DMS114 treated with DMSO at 0.1 percent for 48 hours (cell line): Measurements from ENCODE around the gene NMT1.

Experiments used
- DNase-seq: peaks from one replicate; lab custom pipeline; 2025; ENCODE audit not compliant: unreplicated experiment; lab: John Stamatoyannopoulos, UW

NMT1 gene

DNA sequence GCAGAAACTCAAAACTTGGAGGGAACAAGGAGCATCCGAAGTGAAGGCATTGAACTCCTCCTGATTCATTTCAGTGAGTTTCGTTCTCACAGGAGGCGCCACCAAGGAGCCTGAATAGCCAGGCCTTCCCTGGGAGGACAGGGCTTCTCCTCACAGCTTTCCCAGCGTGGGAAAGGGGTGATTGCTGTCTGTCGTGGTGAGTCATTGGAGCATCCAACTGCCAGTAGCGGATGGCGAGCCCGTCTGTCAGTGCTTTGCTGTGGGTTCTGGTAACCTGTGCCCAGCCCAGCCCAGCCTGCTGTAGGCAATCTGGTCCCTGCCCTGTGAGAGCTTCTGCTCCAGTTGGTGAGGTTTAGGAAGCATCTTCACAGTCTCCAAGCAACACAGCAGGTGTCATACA lies 42.9 kb downstream of the NMT1 start:
- DNase-seq = no peak

DNA sequence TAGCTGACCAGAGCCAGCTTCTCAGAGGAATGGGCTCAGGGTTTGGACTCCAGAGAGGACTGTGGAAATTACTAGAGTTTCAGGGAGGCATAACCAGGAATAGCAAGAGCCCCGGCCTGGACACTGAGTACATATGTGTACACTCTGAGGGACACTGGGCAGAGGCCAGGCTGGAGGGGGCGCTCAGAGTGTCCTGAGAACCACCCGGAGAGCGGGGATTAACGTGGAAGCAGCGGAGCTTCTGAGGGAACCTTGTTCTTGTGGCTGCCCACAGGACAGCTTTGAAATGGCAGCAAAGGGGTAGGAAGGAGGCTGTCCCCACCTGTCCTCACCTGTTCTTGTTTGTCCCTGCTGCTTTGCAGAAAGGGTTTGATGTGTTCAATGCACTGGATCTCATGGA lies 43.4 kb downstream of the NMT1 start:
- DNase-seq = no peak

DNA sequence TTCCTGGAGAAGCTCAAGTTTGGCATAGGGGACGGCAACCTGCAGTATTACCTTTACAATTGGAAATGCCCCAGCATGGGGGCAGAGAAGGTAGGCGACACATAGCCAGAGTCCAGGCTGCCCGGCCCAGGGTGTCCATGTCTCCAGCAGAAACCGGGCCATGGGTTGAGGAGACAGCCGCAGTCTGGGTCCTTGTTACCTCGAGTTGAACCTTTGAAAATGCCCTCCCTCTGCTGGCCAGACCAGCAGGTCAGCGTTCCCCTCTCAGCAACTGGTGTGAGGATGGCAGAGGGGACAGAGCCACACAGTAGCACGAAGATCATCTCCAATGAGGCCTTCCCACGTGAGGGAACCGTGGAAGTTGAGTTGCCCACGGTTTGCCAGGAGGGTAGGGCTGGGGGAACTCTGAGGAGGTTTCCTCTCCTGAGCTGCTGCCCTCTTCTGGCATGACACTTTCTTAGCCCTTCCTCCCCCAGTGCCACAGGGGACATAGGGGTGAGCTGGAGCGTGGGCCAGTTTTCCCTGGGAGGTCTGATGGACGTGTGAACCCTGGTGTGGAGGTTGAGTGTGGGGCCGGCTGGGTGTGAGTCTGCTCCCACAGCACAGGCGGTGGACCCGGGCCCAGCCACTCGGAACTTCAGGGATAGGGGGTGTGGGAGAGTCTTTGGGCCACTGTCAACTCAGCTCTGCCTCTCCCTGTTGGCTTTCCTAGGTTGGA lies 43.9 kb downstream of the NMT1 start:
- DNase-seq = no peak

DNA sequence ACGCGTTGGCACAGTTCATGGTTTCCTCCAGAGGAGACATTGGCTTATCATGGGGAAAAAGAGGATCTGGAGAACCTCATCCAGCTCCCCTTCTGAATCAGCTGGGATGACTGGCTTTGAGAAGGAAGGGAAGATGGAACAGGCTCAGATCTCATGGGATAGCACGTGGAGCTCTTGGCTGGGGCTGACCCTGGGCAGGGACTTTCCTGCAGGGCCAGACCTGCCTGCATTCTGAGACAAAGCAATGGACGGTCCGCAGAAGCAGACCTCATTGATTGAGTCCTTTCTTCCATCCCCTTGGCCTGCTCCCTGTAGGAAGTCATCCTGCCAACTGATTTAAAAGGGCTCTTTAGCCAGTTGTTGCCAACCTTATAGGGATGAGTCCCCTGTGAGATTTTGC lies 45.0 kb downstream of the NMT1 start:
- no peak for DNase-seq

DNA sequence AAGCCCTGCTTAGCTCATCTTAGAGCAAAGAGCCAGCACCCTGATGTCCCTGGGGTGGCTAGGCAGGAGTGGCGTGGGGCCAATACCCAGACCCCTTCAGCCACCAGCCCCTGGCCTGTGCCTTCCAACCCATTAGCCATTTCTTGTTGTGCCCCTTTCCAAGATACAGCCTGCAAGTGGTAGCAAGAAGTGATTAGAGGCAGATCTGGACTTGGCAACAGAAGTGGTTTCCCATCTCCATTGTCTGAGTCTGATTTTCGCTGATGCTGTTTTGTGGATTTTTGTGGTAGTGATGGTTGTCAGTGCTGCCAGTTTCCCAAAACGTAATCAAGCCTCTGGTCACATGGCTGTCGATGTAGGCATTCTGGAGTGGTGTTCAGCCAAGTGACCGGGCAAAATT lies 45.5 kb downstream of the NMT1 start:
- no peak for DNase-seq

DNA sequence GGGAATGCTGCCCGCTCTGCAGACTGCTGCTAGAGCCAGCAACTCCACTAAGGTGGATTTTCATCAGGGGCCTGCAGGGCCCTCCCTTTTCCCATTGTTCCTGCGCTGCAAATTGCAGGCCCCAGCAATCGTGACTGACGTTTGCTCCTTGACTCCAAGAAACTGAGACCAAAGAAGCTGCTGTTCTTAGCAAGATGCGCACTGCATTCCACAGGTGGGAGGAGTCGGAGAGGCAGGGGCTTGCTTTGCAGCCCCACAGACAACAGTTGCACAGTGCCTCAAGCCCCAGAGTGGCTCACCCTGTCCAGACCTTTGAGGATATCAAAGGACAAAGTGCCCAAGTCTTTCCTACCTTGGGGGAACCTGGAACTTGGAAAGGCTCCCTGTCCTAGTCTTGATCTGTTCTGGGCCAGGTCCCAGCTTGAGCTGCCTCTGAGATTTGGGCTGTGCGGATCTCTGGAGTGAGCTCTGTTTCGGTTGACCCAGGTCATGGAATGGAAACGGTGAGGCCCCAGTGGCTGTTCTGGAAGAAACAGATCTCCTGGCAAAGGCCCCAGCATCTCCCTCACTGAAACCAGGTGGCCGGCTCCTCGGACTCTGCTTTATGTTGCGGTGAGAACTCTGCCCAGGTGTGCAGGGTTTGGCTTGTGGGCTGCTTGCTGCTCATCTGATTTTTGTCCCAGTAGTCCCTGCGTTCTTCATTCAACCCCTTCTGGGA lies 46.3 kb downstream of the NMT1 start:
- DNase-seq = no peak

DNA sequence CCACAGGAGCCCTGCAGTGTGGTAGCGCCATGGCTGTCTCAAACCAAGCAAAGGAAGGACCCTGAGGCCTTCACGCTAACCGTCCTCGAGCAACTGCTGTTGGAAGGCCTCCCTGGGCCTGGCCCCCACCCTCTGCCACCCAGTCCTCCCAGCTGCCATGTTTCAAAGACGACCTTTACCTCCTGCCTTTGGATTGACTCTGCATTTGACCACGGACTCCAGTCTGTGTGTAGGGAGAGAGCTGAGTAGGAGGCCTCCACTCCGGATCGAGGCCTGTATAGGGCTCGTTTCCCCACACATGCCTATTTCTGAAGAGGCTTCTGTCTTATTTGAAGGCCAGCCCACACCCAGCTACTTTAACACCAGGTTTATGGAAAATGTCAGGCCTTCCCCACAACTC lies 46.9 kb downstream of the NMT1 start:
- no peak for DNase-seq

DNA sequence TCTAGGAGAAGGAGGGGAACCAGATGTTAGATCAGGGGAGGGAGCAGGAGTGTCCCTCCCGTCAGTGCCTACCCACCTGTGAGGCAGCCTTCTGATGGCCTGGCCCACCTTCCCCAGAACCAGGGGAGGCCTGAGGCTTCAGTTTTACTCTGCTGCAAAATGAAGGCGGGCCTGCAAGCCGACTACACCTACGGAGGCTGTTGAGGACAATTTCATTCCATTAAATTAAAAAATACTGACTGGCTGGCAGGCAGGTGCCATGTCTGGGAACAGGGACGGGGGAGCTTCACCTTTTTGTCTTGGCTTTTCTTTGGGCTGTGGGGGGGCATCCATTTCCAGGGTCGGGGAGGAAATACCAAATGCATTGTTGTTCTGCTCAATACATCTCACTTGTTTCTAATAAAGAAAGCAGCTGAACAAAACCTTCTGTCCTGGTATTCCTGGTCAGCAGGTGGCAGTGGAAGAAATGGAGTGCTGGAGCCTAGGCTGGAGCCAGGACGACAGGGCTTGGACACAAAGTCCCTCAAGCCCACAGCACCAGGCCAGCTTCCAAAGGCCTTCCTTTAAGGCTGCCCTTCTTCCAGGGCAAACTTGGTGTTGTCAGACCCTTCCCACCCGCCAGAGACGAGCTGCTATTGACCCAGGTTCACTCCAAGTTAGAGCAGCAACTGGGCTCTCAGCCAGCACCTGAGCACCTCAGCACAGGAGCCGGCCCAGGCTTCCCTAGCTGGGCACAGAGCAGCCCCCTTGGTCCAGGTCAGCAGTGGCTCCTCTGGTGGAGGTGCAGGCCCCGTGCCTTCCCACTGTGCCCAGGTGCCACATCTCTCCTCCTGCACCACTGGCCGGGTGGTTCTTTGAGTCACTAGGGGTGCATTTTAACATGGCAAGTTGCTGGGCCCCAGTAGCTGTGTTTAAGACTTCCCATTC lies 47.7 kb downstream of the NMT1 start:
- DNase-seq = no peak

DNA sequence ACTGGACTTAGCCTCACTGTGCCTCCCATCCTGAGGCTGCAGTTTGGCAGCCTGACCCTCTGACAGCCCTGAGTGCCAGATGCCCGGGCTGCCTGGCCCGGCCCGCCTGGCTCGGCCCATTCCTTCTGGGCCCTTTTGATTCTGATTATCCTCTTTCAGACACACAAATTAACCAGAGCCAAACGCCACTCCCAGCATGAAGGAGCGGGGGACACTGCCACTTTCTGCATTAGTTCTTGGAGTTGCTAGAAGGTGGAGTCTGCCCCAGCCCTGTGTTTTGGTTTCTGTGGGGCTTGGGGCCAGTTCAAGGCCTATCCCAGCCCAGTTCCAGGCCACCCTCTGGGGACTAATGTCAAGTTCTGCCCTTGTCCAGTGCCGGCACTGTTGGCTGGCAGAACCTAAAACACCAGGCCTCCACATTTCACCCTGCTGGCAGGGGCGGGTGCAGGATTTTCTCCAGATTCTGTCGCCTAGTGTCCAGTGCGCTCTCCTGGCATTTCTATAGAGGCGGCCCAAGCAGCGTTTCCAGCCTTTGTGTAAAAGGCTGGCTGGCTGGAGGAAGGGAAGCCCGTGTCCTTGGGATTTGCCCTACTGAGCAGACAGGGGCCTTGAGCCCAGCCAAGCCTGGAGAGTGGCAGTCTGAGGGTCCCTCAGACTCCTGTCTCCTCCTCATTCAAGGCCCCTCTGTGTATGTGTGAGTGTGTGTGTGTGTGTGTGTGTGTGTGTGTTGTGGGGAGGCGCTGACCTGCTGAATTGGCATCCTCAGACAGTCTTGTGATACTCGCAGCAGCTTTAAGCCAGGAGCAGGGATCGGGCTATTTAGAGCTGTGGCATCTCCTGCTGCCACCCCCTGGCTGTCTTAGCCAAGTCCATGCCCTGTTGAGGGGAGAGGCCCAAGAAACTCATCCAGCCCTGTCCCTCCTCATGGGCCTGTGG lies 49.8 kb downstream of the NMT1 start:
- DNase-seq = no peak

DNA sequence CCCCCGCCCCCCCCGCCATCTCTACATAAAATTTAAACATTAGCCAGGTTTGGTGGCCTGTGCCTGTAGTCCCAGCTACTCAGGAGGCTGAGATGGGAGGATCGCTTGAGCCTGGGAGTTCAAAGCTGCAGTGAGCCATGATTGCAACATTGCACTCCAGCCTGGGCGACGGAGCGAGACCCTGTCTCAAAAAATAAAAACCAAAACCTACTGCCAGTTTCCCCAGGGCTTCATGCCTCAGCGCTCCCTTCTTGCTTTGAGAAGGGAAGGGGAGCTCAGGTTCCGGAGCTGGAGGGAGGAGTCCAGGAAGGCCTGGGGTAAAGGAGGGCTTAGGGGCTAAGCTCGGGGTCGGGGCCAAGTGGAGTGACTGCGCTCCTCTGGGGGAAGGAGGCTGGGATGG lies 50.7 kb downstream of the NMT1 start:
- DNase-seq = no peak

DNA sequence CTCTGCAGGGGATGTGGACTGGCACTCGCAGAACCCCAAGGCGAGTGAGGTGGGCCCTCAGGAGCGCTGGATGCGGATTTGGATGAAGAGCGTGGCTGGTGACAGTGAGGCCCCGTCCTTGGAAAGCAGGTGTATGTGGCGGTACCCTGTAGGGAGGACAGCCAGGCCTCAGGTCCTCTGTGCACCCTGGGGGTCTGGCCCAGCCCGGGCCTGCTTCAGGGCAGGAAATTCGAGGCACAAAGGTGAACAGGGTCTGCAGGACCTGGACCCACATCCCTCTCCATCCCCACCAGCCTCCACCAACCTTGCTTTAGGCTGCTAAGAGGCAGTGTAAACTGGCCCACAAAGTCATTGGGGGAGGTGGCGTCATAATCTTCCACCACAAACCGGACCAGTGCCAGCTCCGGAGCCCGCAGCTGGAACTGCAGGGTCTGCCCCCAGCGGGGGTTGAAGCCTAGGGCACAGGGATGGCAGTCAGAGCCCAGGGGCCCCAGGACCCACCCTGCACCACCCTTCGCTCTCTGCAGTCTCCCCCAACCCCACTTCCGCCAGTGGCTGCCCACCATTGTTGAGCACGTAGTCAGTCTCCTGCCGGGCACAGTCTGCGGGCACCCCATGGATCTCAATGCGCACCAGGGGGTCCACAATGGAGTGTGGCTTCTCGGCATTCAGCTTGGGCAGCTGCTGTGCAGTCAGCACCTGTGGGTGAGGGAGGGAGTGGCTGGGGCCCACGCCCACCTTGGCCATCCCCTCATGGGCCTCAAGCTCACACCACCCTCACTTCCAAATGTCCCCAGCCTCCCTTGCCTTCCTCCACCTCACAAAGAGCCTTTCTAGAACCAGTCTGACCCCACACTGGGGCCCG lies 51.7 kb downstream of the NMT1 start:
- no peak for DNase-seq

DNA sequence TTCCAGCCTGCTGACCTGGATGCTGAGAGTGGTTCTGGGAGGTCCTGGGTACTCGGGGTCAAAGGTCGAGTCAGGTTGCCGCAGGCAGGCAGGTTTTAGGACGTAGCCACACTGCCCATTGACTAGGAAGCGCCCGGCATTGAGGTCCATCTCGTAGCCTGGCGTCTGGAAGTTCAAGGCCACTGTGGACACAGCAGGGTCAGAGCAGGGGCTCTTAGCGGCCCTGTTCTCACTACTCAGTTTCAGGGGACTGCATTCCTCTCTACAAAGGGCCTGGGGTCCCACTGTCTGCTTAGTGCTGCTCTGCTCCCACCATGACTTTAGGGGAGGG lies 52.3 kb downstream of the NMT1 start:
- no peak for DNase-seq

DNA sequence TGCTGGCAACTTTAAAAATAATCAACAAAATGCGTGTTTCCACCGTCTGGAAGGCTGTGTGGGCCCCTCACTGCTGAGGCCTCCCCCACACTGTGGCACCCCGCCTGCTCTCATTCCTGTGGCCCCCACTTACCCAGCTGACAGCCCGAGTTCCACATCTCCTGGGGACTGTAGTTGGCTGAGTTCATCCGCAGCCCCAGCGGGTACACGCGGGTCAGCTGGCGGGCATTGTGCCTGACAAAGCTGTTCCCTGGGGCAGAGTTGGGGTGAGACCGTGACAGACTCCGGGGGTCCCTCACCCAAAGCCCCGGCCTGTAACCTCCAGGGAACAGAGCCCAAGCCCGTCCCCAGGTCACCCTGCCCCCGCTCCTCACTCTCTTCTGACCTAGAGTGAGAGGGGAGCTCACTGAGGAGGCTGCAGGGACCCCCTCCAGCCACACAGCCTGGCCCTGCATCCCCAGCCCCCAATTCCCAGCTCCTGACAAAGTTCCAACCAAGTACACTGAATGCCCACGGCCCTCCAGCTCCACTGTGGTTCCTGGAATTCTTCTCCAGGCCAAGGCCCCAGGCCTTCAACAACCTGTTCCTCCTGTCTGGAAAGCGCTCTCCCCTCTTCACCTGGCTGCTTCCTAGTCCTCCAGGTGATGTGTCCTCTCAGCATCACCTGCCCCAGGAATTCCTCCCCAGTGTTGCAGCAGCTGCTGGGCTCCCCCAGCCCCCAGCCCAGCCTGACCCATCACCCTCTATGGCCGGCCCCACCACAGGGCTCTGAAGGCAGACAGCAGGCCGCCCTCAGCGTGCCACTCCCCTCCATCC lies 53.2 kb downstream of the NMT1 start:
- no peak for DNase-seq

DNA sequence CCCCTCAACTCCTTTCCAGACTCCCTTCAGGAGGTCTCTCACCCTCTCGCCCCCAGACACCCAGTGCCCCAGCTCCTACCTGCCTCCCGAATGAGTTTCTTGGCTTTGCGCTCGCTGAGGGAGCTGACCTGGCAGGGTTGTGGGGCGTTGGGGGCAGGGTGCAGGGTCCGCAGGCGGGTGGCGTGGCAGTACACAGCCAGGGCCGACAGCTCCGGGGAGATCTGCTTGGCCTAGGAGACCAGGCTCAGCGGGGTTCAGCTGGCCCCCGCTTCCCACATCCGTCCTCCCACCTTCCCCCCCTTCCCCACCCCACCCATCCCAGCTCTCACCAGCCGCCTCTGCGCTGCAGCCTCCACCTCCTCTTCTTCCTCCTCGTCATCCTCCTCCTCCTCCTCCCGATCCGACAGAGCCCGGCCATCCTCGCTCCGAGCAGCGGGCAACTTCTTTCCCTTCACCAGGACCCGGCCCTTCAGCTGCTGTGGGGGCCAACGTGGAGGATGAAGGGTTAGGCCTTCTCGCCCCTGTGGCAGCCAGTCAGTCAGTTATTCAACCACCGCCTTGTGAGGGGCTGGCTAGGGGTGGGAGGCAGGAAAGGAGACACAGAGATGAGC lies 54.0 kb downstream of the NMT1 start:
- DNase-seq = no peak

DNA sequence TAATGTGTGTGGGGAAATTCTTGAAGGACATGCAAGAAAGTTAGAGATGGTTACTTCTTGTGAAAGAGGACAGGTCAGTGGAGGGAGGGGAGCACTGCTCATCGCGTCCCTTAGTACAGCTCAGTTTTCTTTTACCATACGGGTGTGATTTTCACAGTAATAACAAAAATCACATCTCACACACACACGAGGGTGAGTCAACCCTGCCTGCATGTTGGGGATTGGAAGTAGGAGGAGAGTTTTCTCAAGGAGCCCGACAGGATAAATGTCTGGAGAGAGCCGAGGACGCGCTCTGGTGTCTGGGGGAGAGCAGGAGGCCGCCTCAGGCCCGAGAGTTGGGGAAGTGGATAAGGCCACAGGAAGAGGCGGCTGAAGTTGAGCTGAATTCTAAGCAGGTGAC lies 54.8 kb downstream of the NMT1 start:
- no peak for DNase-seq

DNA sequence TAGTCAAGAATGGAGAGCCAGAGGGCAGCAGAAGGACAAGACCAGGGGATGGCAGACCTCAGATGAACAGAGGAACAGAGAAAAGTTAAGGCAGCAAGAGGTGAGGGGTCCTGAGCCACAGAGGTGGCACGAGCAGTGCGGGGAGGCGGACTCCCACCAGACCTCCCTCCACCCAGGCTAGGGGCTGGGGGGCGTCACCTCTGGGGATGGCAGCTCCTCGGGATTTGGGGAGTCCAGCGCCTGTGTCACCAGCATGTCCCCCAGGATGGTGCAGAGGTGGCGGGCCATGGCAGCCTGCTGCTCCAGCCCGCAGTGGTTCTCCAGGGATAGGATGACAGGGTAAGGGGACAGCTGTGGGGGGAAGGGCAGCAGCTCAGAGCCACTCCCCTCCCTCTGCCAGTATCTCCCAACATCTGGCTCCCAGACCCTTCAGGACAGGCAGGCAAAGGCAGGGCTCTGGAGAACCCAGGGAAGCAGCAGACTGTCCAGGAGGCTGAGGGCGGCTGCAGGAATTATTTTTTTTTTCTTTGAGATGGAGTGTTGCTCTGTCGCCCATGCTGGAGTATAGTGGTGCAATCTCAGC lies 55.4 kb downstream of the NMT1 start:
- DNase-seq = no peak

DNA sequence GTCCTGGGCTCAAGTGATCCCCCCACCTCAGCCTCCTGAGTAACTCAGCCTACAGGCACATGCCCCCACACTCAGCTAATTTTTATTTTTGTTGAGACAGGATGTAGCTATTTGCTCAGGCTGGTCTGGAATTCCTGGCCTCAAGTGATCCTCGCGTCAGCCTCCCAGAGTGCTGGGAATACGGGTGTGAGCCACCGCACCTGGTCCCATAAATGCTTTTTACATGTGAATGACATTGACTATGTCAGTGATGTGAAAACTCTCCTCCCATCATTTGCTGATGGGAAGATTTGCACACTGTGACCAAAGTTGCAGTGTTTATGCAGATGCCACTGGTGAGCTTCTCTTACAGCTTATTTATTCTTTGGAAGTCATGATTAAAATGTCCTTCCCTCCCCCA lies 56.2 kb downstream of the NMT1 start:
- no peak for DNase-seq
